Activated CD8-positive, alpha-beta memory T cell treated with anti-CD3 and anti-CD28 coated beads, Interleukin-2, amount 50 U/mL, for 24 hours (primary cell): ENCODE results near the gene GAST.
"Not testable (repeated sequence)": the region's sequence is repeated elsewhere in the genome, so short reads cannot be mapped to it uniquely, and the experiment has no call there.

Source experiments
- DNase-seq: peaks from one replicate; pipeline ENCODE4 v3.0.0-alpha.2; 2020; ENCODE audit errors: extremely low read depth

The GAST gene

GRCh38 chr17:41683441-41684007 lies 28.6 kb upstream of the GAST start:
- DNase-seq = no peak

DNA sequence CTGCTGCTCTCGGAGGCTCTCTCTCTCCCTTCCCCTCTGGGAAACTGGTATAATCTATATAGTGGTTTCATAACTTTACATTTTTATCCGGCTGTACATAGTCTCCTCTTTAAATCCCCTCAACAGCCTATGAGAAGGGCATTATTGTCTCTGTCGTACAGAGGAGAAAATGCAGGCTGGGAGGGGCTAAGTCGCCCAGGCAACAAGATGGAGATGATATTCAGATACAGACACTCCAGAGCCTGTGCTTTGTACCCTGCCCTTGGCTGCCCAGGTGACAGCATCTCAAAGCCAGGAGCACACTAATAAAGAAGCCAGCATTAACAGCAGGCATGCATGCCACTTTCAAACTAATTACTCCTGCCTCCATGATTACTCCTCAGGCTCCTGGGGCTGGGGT lies 28.1 kb upstream of the GAST start:
- DNase-seq = no peak

DNA sequence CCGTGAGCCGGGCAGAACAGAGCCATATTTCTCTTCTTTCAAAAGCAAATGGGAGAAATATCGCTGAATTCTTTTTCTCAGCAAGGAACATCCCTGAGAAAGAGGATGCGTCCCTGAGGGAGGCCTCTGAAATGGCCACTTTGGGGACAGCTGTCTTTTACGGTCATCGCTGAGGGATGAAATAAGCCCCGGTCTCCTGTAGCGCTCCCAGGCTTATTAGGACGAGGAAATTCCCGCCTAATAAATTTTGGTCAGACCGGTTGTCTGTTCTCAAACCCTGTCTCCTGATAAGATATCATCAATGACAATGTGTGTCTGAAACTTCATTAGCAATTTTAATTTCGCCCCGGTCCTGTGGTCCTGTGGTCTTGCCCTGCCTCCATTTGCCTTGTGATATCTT lies 26.4 kb upstream of the GAST start:
- not testable (repeated sequence) for DNase-seq

- no peak for DNase-seq
Observed at GRCh38 chr17:41686281-41686680, 25.9 kb upstream of the GAST start.

DNA sequence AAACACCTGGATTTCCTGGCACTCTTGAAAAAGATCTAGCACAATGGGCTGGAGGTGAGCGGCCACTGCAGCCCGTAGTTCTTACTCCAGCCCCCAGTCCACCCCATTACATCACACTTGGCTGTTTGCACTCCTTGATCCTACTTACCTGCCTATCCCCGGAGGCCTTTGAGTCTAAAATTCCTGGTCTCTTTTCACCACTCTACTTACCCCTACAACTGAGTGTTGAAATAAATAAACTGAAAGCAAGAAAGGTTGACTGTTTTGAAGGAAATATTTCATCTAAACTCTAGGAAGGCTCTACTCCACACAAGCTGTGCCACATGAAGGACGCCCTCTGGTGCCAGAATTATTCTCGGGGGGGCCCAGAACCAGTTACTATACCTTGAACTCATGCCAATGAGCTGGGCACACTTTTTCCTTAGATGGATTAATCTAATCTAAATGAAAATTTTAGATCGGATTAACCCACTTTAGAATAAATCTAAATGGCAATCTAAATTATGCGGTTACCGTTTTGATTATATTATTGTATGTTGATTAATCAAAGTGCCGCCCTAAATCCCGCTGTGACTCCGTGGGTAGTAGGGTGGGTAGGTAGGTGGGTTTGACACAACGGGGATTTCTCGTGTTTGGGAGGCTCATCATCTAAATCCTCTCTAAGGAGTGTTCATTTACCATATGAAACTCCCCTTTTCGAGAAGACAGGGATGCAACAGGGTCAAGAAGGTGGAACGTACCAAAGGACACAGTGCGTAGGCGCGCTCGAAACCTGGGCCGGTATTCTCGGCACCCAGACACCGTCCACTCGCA lies 24.1 kb upstream of the GAST start:
- DNase-seq = no peak

GRCh38 chr17:41688641-41689496 lies 23.3 kb upstream of the GAST start, which contains the start of gene EIF1:
Gene EIF1 (plus strand): TSS chr17:41688885. CDS start chr17:41689039, 154 bp downstream.
- DNase-seq = peak; percentile 100

GRCh38 chr17:41689497-41690299 lies 22.4 kb upstream of the GAST start:
- no peak for DNase-seq

DNA sequence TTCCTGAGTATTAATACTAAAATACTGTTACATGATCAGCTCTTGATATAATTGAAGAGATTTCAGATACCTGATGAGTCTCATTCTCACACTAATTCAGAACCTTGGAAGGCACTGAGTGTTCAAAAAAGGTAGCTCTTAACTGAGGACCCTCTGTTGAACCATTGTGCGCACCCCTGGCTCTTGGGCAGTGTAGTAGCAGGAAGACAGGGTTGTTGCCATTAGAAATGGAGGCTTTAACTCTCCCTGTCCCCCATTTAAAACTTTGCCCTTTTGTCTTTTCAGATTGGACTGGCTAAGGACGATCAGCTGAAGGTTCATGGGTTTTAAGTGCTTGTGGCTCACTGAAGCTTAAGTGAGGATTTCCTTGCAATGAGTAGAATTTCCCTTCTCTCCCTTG lies 21.6 kb upstream of the GAST start:
- DNase-seq = no peak

- DNase-seq = no peak
Observed at GRCh38 chr17:41691031-41691777, 20.9 kb upstream of the GAST start.

GRCh38 chr17:41692722-41693521 lies 19.2 kb upstream of the GAST start:
- no peak for DNase-seq

DNA sequence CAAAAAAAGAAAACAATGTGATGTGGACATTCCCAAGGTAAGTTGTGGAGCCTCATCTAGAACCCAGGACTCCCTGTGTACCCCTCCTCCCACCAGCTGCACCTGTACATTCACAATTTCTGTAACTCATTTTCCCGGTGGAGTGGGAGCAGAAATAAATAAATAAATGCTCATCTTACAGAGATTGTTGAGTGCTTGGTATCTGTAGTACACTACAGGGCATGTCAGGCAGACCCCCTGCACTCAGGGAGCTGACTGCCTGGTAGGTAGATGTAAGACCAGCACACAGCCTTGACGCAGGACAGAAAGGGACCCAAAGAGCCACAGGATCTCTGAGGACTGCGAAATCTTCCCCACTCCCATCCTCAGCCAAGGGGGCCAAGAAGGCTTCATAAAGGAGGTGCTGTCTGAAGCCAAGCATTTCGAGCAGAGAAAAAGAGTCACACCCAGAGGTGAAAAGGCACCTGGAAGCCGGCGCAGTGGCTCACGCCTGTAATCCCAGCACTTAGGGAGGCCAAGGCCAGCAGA lies 16.9 kb upstream of the GAST start:
- no peak for DNase-seq

DNA sequence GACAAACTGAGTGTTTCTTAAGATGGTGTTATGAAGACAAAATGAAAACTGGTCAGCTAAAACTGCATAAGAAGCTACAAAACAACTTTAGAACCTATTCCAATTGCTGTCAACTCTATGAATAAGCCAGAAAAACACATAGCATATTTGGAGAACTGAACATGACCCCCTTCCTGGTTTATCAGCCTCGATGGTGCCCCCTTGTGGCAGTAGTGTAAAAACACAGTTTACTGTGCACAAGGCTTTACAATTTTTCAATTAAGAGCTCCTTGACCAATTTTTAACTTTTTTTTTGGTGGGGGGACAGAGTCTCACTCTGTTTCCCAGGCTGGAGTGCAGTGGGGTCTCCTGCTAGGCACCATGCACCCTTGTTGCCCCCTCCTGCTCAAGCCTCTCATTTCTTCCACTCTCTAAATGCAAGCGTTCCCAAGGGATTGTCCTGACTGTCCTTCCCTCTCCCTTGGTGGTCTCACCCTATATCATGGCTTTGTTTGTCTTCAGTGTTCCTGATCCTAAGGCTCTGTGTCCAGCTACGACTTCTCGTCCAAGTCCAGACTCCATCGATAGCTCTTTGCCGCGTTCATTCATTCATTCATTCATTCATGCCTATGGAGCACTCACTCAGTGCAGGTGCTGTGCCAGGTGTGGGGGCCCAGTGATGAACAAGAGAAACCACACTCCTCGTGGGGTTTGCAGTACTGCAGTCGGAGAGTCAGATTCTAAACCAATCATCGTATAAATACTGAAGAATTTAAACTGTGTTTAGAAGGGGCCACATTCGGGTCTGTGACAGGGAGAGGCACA lies 16.0 kb upstream of the GAST start:
- peak; percentile 46 for DNase-seq

- no peak for DNase-seq
Observed at GRCh38 chr17:41697122-41697962, 14.8 kb upstream of the GAST start.

DNA sequence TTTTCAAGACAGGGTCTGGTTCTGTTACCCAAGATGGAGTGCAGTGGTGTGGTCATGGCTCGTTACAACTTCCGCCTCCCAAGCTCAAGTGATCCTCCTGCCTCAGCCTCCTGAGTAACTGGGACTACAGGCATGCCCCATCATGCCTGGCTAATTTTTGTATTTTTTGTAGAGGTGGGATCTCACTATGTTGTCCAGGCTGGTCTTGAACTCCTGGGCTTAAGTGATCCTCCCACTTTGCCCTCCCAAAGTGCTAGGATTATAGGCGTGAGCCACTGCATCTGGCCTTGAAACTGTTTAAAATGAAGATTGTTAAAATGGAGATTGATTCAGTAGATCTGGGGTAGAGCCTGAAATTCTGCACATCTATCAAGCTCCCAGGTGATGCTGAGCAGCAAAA lies 11.3 kb upstream of the GAST start:
- not testable (repeated sequence) for DNase-seq

- no peak for DNase-seq
Observed at GRCh38 chr17:41702712-41703111, 9.4 kb upstream of the GAST start.

GRCh38 chr17:41705271-41705991 lies 6.7 kb upstream of the GAST start:
- DNase-seq = no peak
